ENCODE data around the gene SMURF1.

- TF ChIP-seq CTCF (IDR thresholded peaks at IDR 0.05) (no peak), EP300 (IDR thresholded peaks at IDR 0.05) (no peak), POLR2A (IDR thresholded peaks at IDR 0.05) (no peak)
These were observed 60.2 kb downstream of the SMURF1 start for GRCh38 chr7:99083733-99084132.
